PFSK-1 (cell line): ENCODE data around the gene ARL14EP.

Experiments used
- FOXP2 ChIP-seq: optimal IDR thresholded peaks from 2 replicates; pipeline ENCODE3; 2011; ENCODE audit warnings: borderline replicate concordance, control low read depth, inconsistent platforms; ENCODE audit not compliant: insufficient read depth; ENCODE audit errors: extremely low read length, extremely low read depth
- POLR2AphosphoS5 ChIP-seq: IDR thresholded peaks from 2 replicates; pipeline ENCODE4 v1.6.1; 2012; ENCODE audit warnings: low read depth, mild to moderate bottlenecking, control low read depth, low read length, moderate library complexity
- SIN3A ChIP-seq: IDR thresholded peaks from 2 replicates; pipeline ENCODE4 v1.6.1; 2012; ENCODE audit warnings: mild to moderate bottlenecking, low read length, moderate library complexity, borderline replicate concordance; ENCODE audit not compliant: insufficient read depth
- TAF1 ChIP-seq: IDR thresholded peaks from 2 replicates; pipeline ENCODE4 v1.6.1; 2012; ENCODE audit warnings: low read length, control low read depth, borderline replicate concordance; ENCODE audit not compliant: insufficient read depth
- TF ChIP-seq, protein P1 (sequence below), 2 experiments: IDR thresholded peaks; 2 replicates each; pipeline versions ENCODE4 v1.6.1 to v1.8.0; 2011 to 2012; ENCODE audit warnings: low read depth in 2 of 2, low read length in 2 of 2, control low read depth in 1 of 2, inconsistent platforms in 1 of 2, mild to moderate bottlenecking in 1 of 2, moderate library complexity in 1 of 2; ENCODE audit not compliant: insufficient read depth in 1 of 2

The ARL14EP gene

DNA sequence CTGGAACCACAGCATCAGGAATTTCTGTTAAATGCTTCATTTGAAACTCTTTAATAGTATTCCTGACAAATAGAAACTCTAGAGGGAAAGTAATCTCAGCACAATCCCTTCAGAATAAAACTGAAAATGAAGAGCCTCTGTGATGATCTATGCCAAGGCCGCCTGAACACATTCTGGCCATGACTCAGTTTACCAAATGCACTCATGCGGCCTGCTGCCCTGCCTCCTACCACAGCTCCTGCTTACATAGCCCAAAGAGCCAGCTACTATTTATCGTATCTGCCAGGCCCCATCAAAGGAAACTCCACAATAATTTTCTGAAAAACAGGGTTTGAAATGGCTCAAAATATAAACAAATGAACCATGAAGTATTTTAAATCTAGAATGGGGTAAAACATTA lies 27.0 kb downstream of the ARL14EP start:
- TF ChIP-seq, protein P1, sequence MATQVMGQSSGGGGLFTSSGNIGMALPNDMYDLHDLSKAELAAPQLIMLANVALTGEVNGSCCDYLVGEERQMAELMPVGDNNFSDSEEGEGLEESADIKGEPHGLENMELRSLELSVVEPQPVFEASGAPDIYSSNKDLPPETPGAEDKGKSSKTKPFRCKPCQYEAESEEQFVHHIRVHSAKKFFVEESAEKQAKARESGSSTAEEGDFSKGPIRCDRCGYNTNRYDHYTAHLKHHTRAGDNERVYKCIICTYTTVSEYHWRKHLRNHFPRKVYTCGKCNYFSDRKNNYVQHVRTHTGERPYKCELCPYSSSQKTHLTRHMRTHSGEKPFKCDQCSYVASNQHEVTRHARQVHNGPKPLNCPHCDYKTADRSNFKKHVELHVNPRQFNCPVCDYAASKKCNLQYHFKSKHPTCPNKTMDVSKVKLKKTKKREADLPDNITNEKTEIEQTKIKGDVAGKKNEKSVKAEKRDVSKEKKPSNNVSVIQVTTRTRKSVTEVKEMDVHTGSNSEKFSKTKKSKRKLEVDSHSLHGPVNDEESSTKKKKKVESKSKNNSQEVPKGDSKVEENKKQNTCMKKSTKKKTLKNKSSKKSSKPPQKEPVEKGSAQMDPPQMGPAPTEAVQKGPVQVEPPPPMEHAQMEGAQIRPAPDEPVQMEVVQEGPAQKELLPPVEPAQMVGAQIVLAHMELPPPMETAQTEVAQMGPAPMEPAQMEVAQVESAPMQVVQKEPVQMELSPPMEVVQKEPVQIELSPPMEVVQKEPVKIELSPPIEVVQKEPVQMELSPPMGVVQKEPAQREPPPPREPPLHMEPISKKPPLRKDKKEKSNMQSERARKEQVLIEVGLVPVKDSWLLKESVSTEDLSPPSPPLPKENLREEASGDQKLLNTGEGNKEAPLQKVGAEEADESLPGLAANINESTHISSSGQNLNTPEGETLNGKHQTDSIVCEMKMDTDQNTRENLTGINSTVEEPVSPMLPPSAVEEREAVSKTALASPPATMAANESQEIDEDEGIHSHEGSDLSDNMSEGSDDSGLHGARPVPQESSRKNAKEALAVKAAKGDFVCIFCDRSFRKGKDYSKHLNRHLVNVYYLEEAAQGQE (IDR thresholded peaks at IDR 0.05; ENCODE audit: insufficient read depth in 1 of 2, low read depth in 2 of 2, low read length in 2 of 2): no peak
- TF ChIP-seq FOXP2: no peak
- no peak for TF ChIP-seq TAF1
- TF ChIP-seq SIN3A: no peak
- TF ChIP-seq POLR2AphosphoS5: no peak

DNA sequence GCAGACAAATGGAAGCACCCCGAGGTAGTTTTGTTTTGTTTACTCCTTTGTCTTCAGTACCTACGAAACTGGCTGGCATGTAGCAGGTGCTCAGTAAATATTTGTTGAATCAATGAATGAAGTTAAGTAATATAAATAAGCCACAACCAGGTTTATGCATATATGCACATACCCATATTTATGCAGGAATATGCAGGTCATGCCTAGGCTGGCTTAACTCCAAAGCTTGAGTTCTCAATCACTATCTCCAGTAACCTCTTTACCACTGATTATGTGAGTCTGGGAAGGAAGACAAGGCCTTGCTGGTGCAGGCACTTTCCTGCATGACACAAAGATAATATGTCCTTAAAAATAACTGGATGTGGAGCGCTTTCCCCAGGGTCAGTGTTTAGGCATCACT lies 27.5 kb downstream of the ARL14EP start:
- TF ChIP-seq SIN3A (no peak), FOXP2 (no peak)

DNA sequence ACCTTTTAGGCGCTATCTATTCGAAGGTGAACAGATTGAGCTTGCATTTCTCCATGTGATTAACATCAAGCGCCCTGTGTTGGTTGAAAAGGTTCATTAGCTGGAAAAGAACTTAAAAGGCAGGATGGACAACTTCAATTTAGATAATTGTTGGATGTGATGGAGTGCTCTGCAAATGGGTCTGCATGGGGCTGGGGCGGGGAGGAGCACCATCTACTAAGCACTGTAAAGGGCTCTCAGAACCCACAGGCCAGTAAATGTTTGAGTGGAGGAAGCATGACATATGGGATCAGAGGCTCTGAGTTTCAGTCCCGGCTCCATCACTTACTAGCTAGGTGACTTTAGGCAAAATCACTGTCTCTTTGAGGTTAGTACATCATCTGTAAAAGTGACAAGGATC lies 28.2 kb downstream of the ARL14EP start:
- no peak for TF ChIP-seq SIN3A
- no peak for TF ChIP-seq POLR2AphosphoS5
- TF ChIP-seq FOXP2: no peak
- TF ChIP-seq, protein P1 (IDR thresholded peaks at IDR 0.05; ENCODE audit: insufficient read depth in 1 of 2, low read depth in 2 of 2, low read length in 2 of 2): no peak
- TF ChIP-seq TAF1: no peak

DNA sequence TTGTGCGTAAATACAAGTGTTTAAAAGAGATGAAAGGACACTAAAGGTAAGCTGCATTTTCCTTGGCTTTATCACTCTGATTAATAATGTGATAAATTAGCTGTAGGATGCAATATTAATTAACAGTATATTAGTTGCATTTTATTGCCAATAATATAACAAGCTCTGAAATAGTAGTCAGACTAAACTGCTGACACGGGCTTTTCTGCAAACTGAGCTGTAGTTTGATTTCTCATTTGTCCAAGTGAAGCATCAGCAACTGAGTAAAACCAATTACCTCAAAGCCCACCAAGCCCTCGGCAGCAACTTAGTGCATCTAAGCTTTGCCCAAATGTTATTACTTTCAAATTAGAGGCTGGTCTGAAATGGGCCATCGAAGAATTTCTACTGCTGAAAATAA lies 33.5 kb downstream of the ARL14EP start:
- TF ChIP-seq POLR2AphosphoS5 (no peak), TAF1 (no peak), FOXP2 (no peak)
- TF ChIP-seq, protein P1 (IDR thresholded peaks at IDR 0.05; ENCODE audit: insufficient read depth in 1 of 2, low read depth in 2 of 2, low read length in 2 of 2): no peak

DNA sequence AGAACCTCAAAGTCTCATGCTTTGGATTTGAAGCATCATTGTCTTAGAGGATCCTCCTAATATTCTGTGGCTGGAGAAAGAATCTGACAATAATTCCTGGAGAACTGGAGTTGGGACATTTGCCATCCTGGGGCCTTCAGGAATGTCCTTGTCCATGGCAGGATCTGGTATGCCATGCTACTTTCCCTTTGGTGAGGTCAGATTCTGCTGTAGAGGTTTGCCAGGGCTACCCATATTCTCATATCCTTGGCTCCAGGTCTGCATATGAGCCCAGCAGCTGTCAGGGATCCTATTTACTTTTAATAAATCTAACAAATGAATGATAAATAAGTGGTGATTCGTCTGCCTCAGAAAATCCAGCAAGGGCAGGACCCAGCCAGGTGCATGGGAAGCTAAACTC lies 35.0 kb downstream of the ARL14EP start:
- TF ChIP-seq POLR2AphosphoS5: no peak
- no peak for TF ChIP-seq FOXP2
- TF ChIP-seq, protein P1 (IDR thresholded peaks at IDR 0.05; ENCODE audit: insufficient read depth in 1 of 2, low read depth in 2 of 2, low read length in 2 of 2): no peak
- no peak for TF ChIP-seq TAF1
- no peak for TF ChIP-seq SIN3A
